Activated CD4-positive, alpha-beta T cell treated with anti-CD3 and anti-CD28 coated beads for 4 hours (primary cell): ENCODE results near the gene MLLT11.
"Not testable (repeated sequence)": the region's sequence is repeated elsewhere in the genome, so short reads cannot be mapped to it uniquely, and the experiment has no call there.

Experiments used
- DNase-seq, 2 donors: peaks; one replicate each; pipeline ENCODE4 v3.0.0-alpha.2; 2020

The MLLT11 gene

DNA sequence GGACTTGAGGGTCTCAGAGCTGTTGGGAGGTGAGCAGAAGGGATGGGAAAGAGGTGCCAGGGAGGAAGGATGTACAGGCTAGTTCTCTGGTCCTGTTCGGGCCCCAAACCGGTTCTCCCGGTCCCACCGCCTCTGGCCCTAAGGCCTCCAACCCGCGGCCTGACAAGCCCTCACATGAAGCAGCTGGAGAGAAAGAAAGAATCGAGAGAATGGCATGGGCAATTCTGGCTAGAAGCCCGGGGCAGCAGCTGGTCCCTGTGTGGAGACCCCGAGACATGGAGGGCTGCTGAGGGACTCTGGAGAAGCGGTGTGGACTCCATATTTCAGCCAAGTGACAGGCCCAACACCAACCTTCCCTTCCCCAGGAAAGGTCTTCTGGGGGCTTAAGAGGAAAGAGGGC lies 1.5 kb upstream of the MLLT11 start:
- no peak for DNase-seq

DNA sequence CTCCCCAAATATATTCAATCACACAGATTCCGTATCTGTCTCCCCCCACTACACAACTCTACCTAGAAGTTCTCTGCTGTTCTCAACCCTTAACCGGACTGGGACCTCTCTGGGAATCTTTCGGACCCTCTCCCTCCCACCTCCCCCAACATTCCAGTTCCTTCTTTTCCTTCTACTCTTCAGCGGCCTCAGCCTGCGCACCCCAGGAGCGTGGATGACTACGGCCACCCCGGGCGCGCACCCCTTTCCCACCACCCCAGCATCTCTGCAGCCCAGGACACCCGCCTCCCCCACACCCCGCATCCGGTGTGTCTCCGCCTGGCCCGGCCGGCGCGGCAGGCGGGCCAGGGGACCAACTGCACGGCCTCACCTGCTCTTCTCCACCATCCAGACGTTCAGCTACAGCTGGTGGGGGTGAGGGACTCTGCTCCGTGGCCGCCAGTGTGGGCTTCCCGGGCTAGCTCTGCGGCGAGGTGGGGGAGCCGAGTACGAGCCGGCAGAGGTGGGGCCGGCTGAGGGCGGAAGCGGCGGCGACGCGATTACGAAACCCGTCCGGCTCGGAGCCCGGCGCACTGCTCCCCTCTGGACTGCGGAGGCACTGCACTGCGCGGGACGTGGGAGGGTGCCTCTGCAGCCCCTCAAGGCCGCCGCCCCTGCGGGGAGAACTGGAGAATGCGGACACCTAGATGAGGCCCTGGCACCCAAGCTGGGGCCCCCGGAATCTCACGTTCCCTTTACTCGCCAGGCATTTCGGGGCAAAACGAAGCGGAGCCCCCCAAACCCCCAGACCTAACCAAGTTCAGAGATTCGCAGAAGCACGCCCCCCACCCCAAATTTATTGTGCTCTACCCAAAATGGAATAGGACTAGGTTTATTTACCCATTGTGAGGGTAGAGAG lies 839 bp upstream of the MLLT11 start, which contains the start of gene CDC42SE1:
TSS of gene CDC42SE1 (minus strand) at position 514 of the 898 bp plus-strand sequence. CDS start 3,892 bp downstream, outside the sequence.
- peak; percentile 75 to 80 for DNase-seq

DNA sequence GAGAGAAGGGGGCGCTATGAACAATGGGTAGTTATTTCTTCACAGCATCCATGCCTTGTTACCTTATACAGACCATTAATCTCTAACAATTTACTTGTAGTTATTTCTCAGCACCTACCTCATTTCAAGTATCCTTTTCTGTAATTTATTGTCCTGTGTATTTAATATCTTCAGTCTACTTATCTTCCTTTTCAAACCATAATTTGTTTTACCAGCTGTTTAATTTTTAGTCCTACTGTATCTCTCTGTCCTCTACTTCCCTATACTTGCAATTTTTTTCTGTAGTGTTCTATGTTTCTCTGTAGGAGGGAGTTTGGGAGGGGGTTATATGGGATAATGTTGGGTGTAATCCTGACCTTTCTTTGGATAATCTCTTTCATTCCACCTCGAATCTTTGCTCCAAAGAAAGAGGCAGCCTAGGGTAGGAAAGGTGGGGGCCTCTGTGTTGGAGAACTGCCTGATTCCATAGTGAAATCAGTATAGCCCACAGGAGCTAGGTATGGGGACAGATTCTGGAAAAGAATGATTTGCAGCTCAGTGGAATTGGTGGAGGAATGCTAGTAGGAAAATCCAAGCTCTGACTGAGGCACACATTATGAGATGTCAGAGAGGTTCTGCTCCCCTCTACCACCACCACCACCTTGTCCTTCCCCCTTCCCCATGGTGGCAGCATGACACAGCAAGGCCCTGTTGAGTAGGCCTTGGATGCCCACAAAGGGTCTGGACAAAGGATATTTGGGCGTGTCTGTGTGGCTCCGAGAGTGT lies 642 bp downstream of the MLLT11 start:
- DNase-seq: no peak

DNA sequence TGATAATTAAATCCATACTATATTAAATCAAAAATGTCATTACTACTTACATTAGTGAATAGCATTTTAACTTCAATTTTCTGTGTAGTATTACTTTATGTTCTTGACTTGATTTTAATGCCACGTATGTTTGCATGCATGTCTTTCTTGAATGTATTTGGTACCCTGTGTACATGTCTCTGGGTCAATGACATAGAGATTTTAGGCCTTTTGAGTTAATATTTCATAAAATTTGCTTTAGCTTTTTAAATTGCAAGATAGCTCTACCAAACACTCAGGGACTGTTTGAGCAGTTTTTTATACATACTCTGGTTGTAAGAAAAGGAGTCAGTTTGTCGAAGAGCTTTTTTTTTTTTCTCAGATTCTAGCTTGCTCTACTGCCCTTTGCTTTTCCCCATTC lies 1.5 kb downstream of the MLLT11 start:
- no peak for DNase-seq

DNA sequence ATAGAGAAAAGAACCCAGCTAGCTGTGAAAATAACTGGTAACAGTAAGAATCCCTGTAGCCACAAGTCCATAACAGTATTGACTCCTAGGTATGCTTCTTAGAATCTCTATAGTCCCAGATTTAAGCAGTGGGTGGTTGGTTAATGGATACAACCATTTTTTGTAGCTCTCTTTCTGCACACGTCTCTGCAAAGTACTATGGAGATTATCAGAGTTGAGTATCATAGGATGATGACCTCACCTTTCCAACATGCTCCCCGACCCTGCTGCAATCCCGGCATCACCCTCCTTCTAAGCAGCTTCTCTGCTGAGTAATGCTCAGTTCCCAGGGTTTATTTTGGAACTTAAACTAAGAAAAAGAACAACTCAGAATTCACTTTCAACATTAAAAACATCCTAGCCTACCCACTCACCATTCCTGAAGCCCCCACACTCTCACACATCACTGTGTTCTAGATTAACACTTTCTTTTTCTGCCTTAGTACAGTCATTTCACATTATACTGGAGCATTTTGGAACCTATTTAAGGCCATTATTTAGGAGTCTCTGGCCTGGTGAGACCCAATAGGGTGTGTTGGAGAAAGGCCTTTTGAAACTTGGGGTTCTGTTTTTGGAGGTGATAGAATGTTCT lies 2.7 kb downstream of the MLLT11 start:
- DNase-seq: no peak

DNA sequence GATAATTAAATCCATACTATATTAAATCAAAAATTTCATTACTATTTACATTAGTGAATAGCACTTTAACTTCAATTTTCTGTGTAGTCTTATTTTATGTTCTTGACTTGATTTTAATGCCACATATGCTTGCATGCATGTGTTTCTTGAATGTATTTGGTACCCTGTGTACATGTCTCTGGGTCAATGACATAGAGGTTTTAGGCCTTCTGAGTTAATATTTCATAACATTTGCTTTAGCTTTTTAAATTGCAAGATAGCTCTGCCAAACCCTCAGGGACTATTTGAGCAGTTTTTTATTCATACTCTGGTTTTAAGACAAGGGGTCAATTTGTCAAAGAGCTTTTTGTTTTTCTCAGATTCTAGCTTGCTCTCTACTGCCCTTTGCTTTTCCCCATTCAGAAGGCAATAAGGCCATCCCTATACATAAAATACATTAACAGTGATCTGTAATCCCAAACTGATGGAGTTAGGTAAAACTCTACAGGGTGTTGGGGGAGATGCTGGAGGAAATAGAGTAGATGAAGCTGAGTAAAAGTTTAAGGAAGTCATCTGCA lies 5.0 kb downstream of the MLLT11 start:
- DNase-seq: no peak

DNA sequence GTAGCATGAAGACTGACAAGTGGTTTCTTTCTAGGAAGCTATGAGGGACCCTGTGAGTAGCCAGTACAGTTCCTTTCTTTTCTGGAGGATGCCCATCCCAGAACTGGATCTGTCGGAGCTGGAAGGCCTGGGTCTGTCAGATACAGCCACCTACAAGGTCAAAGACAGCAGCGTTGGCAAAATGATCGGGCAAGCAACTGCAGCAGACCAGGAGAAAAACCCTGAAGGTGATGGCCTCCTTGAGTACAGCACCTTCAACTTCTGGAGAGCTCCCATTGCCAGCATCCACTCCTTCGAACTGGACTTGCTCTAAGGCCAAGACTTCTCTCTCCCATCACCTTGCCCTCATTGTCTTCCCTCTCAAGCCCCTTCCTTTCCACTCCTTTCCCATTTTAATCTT lies 7.0 kb downstream of the MLLT11 start:
- DNase-seq: no peak

DNA sequence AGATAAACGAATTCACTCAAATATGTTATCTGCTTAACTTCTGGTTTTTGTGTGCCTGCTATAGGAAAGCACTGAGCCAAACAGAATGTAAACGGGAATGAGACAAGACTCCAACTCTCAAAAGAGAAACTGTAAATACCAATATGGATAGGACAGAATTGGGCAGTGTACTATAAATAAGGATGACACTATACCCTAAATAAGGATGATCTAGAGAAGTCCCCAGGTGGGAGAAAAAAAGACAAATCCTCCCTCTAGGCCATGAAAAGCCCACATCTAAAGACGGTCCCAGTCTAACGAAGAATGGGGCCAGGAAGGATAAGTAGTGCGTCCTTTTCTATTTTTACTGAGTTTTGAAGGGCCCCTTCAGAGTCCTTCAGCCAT lies 8.9 kb downstream of the MLLT11 start:
- DNase-seq: no peak

DNA sequence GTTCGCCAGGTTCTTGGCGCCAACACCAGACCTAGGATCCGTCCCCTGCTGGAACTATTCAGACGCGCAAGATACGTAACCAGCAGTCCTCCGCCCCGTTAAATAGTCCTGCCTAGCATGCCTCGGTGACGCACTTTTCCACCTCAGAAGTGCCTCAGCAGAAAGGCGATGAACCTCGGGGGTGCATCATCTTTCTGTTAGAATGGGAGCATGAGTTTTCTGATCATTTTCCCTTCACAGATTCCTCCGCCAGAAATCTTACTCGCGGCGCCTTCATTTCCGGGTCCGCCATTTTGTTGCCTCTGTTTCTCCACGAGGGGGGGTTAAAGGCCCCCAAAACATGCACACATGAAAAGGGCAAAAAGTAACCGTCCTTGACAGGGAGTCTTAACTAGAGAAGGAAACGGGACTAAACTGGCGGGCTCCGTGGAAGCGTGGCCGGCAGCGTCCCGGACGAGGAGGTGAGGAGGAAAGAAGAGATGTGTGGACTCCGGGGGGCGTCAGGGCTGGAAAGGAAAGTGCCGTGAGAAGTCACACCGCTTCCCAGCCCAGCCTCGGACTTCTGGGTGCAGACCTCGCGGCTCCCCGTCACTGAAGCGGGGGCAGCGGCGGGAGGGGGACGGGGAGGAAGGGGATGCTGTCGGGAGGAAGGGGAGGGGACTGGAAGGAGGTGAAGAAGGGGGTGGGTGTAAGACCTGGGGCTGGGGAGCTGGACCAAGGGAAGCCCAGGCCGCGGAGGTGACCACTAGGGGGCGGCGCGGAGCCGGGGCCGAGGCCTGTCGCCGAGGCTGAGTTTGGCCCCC lies 10.5 kb downstream of the MLLT11 start, which contains the start of gene GABPB2:
TSS of gene GABPB2 (plus strand) at position 288 of the 803 bp plus-strand sequence. CDS start 17,429 bp downstream, outside the sequence.
- DNase-seq: peak; percentile 81 to 82

DNA sequence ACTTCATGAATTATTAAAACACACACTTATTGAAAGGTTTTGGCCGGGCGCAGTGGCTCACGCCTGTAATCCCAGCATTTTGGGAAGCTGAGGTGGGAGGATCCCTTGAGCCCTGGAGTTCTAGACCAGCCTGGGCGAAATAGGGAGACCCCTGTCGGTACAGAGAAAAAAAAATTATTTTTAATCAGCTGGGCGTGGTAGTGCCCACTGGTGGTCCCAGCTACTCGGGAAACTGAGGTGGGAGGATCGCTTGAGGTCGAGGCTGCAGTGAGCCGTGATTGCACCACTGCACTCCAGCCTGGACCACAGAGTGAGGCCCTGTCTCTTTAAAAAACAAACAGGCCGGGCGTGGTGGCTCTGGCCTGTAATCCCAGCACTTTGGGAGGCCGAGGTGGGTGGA lies 12.0 kb downstream of the MLLT11 start:
- no peak for DNase-seq

DNA sequence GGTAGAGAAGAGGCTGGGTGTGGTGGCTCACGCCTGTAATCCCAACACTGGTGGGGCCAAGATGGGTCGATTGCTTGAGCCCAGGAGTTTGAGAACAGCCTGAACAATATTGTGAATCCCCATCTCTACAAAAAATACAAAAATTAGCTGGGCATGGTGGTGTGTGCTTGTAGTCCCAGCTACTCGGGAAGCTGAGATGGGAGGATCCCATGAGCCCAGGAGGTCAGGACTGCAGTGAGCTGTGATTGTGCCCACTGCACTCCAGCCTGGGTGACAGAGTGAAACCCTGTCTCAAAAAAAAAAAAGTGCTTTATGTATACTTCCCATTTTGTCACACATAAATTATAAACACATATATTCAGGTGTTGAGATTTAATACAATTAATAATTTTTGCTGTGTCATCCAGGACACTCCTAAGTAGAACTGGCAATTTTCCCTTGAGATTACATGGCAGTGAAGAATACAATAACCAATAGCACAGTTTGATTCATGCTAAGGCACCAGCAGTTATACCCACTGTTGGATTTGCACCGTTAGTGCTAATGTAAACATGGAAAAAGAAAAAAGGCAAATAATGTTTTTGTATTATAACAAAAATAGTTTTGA lies 25.9 kb downstream of the MLLT11 start:
- no peak for DNase-seq

DNA sequence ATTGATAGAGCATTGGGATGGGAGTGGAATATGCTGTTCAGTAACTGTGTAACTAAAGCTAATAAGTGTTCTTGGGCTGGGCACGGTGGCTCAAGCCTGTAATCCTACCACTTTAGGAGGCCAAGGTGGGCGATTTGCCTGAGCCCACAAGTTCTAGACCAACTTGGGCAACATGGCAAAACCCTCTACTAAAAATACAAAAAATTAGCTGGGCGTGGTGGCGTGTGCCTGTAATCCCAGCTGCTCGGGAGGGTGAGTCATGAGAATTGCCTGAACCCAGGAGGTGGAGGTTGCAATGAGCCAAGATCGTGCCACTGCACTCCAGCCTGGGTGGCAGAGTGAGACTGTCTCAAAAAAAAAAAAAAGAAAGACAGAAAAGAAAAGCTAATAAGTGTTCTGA lies 37.2 kb downstream of the MLLT11 start:
- not testable (repeated sequence) for DNase-seq

DNA sequence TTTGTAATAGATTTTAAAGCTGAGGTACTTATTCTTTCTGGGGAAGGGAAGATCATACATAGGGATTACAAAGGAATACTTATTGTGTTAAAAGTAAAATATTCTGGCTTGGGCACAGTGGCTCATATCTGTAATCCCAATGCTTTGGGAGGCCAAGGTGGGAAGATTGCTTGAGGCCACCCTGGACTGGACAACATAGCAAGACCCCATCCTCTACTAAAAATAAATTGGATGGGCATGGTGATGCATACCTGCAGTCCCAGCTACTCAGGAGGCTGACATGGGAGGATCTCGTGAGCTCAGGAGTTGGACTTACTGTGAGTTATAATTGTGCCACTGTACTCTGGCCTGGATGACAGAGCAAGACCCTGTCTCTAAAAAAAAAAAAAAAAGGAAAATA lies 37.9 kb downstream of the MLLT11 start:
- DNase-seq: no peak

DNA sequence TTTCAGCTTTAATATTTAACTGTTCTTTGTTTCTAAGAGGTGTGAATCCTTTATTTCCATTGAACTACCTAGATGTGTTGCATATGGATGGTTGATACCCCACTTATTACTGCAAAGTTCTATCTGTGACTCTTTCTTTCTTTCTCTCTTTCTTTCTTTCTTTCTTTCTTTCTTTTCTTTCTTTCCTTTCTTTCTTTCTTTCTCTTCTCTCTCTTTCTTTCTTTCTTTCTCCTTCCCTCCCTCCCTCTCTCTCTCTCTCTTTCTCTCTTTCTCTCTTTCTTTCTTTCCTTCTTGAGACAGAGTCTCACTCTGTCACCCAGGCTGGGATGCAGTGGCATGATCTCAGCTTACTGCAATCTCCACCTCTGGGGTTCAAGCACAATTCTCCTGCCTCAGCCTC lies 44.4 kb downstream of the MLLT11 start:
- no peak for DNase-seq

DNA sequence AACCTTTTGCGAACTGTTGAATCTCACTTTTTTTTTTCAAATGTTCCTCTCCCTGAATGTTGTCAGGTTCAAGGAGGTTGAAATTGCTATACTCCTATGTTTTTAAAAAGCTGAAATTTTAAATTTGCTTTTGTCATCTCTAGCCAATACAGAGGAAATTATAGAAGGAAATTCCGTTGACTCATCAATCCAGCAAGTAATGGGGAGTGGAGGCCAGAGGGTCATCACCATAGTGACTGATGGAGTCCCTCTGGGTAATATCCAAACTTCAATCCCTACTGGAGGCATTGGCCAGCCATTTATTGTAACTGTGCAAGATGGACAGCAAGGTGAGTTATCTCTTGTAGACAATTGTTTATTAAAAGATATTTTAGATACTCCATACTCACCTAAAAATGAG lies 46.7 kb downstream of the MLLT11 start:
- no peak for DNase-seq

DNA sequence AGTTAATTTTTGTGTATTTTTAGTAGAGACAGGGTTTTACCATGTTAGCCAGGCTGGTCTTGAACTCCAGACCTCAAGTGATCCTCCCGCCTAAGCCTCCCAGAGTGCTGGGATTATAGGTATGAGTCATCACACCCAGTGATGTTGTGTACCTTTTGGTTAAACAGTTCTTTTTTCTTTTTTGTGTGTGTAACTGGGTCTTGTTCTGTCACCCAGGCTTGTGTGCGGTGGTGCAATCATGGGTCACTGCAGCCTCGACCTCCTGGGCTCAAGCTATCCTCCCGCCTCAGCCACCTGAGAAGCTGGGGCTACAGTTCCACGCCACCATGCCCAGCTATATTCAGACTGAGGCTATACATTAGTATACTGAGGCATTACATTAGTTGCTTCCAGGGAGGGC lies 48.1 kb downstream of the MLLT11 start:
- DNase-seq: no peak

DNA sequence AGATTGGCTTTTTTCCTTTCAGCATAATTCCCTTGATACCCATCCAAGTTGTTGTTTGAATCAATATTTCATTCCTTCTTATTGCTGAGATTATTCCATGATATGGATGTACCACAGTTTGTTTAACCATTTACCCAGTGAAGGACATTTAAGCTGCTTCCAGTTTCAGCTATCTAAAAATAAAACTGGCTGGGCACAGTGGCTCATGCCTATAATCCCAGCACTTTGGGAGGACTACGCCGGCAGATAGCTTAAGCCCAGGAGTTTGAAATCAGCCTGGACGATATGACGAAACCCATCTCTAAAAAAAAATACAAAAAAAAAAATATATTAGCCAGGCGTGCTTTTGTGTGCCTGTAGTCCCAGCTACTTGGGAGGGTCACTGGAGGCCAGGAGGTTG lies 53.7 kb downstream of the MLLT11 start:
- no peak for DNase-seq
